AG09319 (cell line): ENCODE results near the gene IL1A.

Source experiments
- DNase-seq: peaks from one replicate; pipeline ENCODE4 v3.0.0-alpha.2; 2010; ENCODE audit warnings: low read depth; ENCODE audit errors: extremely low read depth
- TF ChIP-seq, protein P1 (sequence below): IDR thresholded peaks from 2 replicates; pipeline ENCODE4 v1.5.1; 2011; ENCODE audit warnings: low read depth, mild to moderate bottlenecking, inconsistent platforms, low read length, moderate library complexity

The IL1A gene

GRCh38 chr2:112817082-112817689 lies 32.9 kb upstream of the IL1A start:
- no peak for DNase-seq
- TF ChIP-seq, protein P1, sequence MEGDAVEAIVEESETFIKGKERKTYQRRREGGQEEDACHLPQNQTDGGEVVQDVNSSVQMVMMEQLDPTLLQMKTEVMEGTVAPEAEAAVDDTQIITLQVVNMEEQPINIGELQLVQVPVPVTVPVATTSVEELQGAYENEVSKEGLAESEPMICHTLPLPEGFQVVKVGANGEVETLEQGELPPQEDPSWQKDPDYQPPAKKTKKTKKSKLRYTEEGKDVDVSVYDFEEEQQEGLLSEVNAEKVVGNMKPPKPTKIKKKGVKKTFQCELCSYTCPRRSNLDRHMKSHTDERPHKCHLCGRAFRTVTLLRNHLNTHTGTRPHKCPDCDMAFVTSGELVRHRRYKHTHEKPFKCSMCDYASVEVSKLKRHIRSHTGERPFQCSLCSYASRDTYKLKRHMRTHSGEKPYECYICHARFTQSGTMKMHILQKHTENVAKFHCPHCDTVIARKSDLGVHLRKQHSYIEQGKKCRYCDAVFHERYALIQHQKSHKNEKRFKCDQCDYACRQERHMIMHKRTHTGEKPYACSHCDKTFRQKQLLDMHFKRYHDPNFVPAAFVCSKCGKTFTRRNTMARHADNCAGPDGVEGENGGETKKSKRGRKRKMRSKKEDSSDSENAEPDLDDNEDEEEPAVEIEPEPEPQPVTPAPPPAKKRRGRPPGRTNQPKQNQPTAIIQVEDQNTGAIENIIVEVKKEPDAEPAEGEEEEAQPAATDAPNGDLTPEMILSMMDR, result no peak

GRCh38 chr2:112814278-112814677 lies 30.0 kb upstream of the IL1A start:
- TF ChIP-seq, protein P1, result no peak
- DNase-seq, result no peak

DNA sequence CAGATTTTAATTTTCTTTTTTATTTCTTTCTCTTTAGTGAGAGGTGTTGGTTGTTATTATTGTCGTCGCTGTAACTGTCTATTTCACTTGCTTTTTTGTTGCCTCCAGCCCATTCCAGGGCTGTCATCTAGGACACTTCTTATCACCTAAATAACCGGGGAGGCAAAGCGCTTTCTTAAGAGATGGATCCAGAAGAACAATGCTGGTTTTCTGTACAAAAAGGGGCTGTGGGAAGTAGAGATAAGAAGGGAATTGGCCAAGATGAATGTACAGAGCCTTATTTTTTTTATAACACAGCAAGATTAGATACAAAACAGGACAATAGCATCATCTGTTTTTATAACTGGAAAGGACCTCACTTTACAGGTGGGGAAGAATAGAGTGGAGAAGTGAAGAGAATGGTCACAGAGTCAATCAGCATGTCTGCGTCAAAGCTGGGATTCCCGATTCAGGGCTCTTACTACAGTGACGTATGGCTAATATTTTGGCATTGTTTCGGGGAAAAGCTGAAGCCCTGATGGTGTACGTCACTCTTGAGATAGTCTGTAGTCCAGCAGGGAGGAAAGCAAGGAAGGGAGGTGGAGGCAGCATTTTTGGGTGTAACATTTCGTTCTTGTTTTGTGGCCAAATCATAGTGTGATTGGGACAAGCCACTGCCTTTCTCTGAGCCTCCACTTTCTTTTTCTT lies 29.1 kb upstream of the IL1A start:
- TF ChIP-seq, protein P1, result no peak
- no peak for DNase-seq

GRCh38 chr2:112812318-112813267 lies 28.3 kb upstream of the IL1A start:
- DNase-seq, result no peak
- TF ChIP-seq, protein P1, result no peak

GRCh38 chr2:112811841-112812306 lies 27.6 kb upstream of the IL1A start:
- TF ChIP-seq, protein P1, result no peak
- no peak for DNase-seq

DNA sequence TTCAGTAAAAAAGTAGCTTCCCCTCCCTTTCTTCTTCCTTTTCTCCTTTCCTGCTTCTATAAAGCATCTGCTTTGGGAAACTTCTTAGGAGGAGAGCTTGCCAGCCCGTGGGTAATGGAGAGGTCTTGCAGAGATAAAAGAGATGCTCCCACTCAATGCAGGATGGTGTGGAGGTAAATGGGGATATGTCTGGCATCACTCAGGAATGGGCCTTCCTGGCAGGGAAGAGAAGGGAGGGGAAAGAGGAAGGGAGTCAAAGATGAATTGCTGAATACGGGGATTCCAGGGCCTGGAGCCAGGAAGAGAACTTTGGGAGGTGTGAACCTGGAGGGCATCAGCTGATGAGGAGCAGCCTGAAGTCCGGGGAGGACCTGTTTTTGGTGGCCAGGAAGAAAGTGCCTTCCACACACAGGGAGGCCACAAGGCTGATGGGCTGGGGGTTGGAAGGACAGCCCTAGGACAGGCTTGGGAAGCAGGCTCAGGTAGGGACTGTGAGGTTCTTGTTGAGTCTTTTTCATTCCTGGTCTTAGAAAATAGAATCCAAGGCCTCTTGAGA lies 27.1 kb upstream of the IL1A start:
- DNase-seq, result no peak
- TF ChIP-seq, protein P1, result no peak
